ENCODE data around the gene IFNLR1.

DNA sequence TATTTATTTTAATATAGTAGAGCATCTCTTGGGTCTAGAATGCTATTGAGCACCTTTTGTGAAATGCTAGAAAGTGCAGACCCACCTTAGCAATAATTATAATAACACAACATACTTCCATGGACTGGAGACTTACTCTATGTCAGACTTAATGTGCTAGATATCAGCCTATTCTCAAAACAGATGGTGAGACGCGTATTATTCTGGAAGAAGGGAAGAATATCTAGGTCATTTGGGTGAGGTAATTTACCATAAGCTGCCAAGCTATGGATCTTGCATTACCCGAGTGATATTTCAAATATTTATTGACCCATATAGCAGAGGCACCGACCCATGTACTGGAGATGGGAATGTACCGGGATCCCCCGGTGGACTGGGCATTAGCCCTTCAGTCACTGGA is 20.6 kb upstream of the IFNLR1 start:
- TF ChIP-seq, protein P1, sequence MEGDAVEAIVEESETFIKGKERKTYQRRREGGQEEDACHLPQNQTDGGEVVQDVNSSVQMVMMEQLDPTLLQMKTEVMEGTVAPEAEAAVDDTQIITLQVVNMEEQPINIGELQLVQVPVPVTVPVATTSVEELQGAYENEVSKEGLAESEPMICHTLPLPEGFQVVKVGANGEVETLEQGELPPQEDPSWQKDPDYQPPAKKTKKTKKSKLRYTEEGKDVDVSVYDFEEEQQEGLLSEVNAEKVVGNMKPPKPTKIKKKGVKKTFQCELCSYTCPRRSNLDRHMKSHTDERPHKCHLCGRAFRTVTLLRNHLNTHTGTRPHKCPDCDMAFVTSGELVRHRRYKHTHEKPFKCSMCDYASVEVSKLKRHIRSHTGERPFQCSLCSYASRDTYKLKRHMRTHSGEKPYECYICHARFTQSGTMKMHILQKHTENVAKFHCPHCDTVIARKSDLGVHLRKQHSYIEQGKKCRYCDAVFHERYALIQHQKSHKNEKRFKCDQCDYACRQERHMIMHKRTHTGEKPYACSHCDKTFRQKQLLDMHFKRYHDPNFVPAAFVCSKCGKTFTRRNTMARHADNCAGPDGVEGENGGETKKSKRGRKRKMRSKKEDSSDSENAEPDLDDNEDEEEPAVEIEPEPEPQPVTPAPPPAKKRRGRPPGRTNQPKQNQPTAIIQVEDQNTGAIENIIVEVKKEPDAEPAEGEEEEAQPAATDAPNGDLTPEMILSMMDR (IDR thresholded peaks at IDR 0.05) = no peak
- TF ChIP-seq POLR2A (IDR thresholded peaks at IDR 0.05) = no peak
